Caco-2 (cell line): ENCODE data around the gene TBPL1. TPM values are rescaled to one million over a fixed set of nuclear protein-coding genes. Genes with fewer than 3 reads are reported as not detected.

ENCODE experiments used
- BruUV-seq: library from RNA; stranded (reverse); fragments of 400-500 nt; replicated peaks from 2 replicates; lab custom pipeline; 2021; lab: Mats Ljungman, UMichigan
- CTCF ChIA-PET: fragments of 300-600 bp; sonication (Branson Sonifier 250); formaldehyde crosslinking; loops from one replicate; lab custom pipeline; 2022; ENCODE audit warnings: antibody characterized with exemption; lab: Charles Lee
- POLR2A ChIA-PET: fragments of 300-600 bp; sonication (Branson Sonifier 250); formaldehyde crosslinking; loops from one replicate; lab custom pipeline; 2022; ENCODE audit warnings: antibody characterized with exemption; lab: Charles Lee
- DNase-seq, 2 experiments: peaks; one replicate each; pipeline versions ENCODE4 v3.0.0 to v3.0.0-alpha.2; 2020 to 2022
- H3K27me3 ChIP-seq: replicated peaks from 2 replicates; pipeline ENCODE4 v1.6.0; 2011; ENCODE audit warnings: low read length; ENCODE audit not compliant: control insufficient read depth, insufficient read depth
- H3K36me3 ChIP-seq: 2 replicates; pipeline ENCODE4 v1.5.1; 2011; ENCODE audit warnings: low read length; ENCODE audit not compliant: control insufficient read depth, insufficient read depth
- H3K4me1 ChIP-seq: fragments of 250-450 bp; sonication (Bioruptor Pico); 2 replicates; pipeline ENCODE4 v1.5.1; 2020; ENCODE audit warnings: mild to moderate bottlenecking
- H3K4me3 ChIP-seq: 2 replicates; pipeline ENCODE4 v1.5.1; 2011; ENCODE audit warnings: low read depth, mild to moderate bottlenecking, control low read depth, low read length
- H3K9me3 ChIP-seq: fragments of 250-450 bp; sonication (Bioruptor Pico); 2 replicates; pipeline ENCODE4 v1.5.1; 2020; ENCODE audit warnings: mild to moderate bottlenecking, moderate library complexity
- H3K27ac Mint-ChIP-seq: one replicate; pipeline ENCODE4 v1.8.0; 2022; ENCODE audit warnings: mixed read lengths; ENCODE audit not compliant: unreplicated experiment
- H3K27me3 Mint-ChIP-seq: one replicate; pipeline ENCODE4 v1.8.0; 2022; ENCODE audit warnings: mixed read lengths; ENCODE audit not compliant: insufficient read depth, unreplicated experiment
- H3K36me3 Mint-ChIP-seq: one replicate; pipeline ENCODE4 v1.8.0; 2022; ENCODE audit warnings: mild to moderate bottlenecking, mixed read lengths; ENCODE audit not compliant: insufficient read depth, unreplicated experiment
- H3K4me1 Mint-ChIP-seq: one replicate; pipeline ENCODE4 v1.8.0; 2022; ENCODE audit warnings: low read depth, mixed read lengths; ENCODE audit not compliant: unreplicated experiment
- H3K4me3 Mint-ChIP-seq: one replicate; pipeline ENCODE4 v1.8.0; 2022; ENCODE audit warnings: mild to moderate bottlenecking, moderate library complexity, mixed read lengths; ENCODE audit not compliant: unreplicated experiment
- H3K9me3 Mint-ChIP-seq: one replicate; pipeline ENCODE4 v1.8.0; 2022; ENCODE audit warnings: mixed read lengths; ENCODE audit not compliant: unreplicated experiment
- intact Hi-C: fragments of 100-400 bp; cut with micrococcal nuclease; formaldehyde crosslinking; loops from one replicate; pipeline ENCODE4 v1.10.0; 2022; ENCODE audit not compliant: unreplicated experiment
- total RNA-seq: library from RNA; stranded (reverse); gene quantifications from 2 replicates; pipeline ENCODE4 v1.2.3, GENCODE V29; 2022
- TF ChIP-seq, protein P1 (sequence below), 2 experiments: fragments of 200-600 bp in 1 of 2; IDR thresholded peaks; 1 replicate in 1 of 2; 2 replicates in 1 of 2; pipeline versions ENCODE4 v1.5.1 to v1.8.0; 2011 to 2022; ENCODE audit warnings: antibody characterized with exemption in 1 of 2, control low read depth in 1 of 2, inconsistent platforms in 1 of 2, low read depth in 1 of 2, low read length in 1 of 2, mild to moderate bottlenecking in 1 of 2, moderate library complexity in 1 of 2; ENCODE audit not compliant: insufficient read depth in 1 of 2, severe bottlenecking in 1 of 2, unreplicated experiment in 1 of 2

Gene TBPL1
- total RNA-seq, 1 experiment from 2014 or later = 19.3 TPM

DNA sequence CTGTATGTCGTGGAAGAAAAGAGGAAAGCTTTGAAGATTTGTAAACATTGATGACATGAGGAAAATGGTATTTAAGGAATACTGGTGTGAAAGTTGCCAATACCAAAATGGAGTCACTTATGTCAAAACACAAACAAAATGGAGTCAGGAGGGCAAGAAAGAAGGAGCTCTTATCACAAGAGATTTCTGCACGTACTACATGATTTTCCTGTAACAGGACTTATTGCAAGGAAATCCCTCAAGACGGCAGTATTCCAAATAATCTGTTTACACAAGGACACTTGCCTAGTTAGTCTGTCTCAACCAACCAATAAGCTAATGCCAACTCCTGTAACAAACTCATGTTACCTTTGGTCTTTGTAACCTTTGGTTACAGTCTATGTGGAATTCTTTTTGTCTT is 69.6 kb downstream of the TBPL1 start:
- Histone ChIP-seq H3K4me3 (no peak overlapping the region), H3K36me3 (no peaks in the 10 kb centered on the region), H3K27me3 (no peaks in the 10 kb centered on the region), H3K9me3 (no peaks in the 10 kb centered on the region), H3K4me1 (peaks cover 4% of the 10 kb centered on the region; the same call in 1 of the 2 replicates)
- H3K27me3 Mint-ChIP-seq = no peaks in the 10 kb centered on the region
- intact Hi-C loops = no loop called here
- CTCF ChIA-PET = no interaction called here
- H3K4me1 Mint-ChIP-seq = no peaks in the 10 kb centered on the region
- no peaks in the 10 kb centered on the region for H3K9me3 Mint-ChIP-seq
- POLR2A ChIA-PET = no interaction called here
- H3K4me3 Mint-ChIP-seq = no peak overlapping the region
- no peak overlapping the region for H3K27ac Mint-ChIP-seq
- no peak for DNase-seq
- no TSS peak for BruUV-seq
- H3K36me3 Mint-ChIP-seq = no peaks in the 10 kb centered on the region
- TF ChIP-seq, protein P1, sequence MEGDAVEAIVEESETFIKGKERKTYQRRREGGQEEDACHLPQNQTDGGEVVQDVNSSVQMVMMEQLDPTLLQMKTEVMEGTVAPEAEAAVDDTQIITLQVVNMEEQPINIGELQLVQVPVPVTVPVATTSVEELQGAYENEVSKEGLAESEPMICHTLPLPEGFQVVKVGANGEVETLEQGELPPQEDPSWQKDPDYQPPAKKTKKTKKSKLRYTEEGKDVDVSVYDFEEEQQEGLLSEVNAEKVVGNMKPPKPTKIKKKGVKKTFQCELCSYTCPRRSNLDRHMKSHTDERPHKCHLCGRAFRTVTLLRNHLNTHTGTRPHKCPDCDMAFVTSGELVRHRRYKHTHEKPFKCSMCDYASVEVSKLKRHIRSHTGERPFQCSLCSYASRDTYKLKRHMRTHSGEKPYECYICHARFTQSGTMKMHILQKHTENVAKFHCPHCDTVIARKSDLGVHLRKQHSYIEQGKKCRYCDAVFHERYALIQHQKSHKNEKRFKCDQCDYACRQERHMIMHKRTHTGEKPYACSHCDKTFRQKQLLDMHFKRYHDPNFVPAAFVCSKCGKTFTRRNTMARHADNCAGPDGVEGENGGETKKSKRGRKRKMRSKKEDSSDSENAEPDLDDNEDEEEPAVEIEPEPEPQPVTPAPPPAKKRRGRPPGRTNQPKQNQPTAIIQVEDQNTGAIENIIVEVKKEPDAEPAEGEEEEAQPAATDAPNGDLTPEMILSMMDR (IDR thresholded peaks at IDR 0.05; ENCODE audit: insufficient read depth in 1 of 2, low read depth in 1 of 2, low read length in 1 of 2, severe bottlenecking in 1 of 2, unreplicated experiment in 1 of 2) = no peak

DNA sequence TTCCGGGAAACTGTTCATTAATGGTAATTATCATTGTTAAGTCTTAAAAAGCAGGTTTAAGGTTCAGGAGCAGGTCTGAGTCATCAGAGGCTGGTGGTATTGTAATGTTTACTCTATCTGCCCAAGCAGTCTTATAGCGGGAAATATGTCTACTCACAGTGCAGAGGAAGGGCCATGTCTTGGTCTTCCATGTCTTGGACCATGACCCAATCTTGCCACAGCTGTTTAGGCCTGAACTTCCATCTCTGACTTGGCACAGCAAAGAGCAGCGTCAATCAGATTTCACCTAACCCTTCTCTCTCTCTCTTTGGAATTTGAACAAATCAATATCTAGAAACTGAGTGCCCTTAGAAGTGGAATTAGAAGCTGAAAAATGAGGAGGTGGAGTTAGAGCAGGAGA is 73.6 kb downstream of the TBPL1 start:
- no peaks in the 10 kb centered on the region for H3K36me3 Mint-ChIP-seq
- no peaks in the 10 kb centered on the region for H3K27me3 Mint-ChIP-seq
- no peaks in the 10 kb centered on the region for H3K36me3 ChIP-seq
- intact Hi-C loops = no loop called here
- ChIA-PET CTCF (no interaction called here), POLR2A (no interaction called here)
- H3K9me3 ChIP-seq = no peaks in the 10 kb centered on the region
- no peak overlapping the region for H3K4me3 ChIP-seq
- no peaks in the 10 kb centered on the region for H3K4me1 ChIP-seq
- no peak for DNase-seq
- H3K9me3 Mint-ChIP-seq = no peaks in the 10 kb centered on the region
- TF ChIP-seq, protein P1 (IDR thresholded peaks at IDR 0.05; ENCODE audit: insufficient read depth in 1 of 2, low read depth in 1 of 2, low read length in 1 of 2, severe bottlenecking in 1 of 2, unreplicated experiment in 1 of 2) = no peak
- no peak overlapping the region for H3K27ac Mint-ChIP-seq
- no peaks in the 10 kb centered on the region for H3K4me1 Mint-ChIP-seq
- no TSS peak for BruUV-seq
- no peaks in the 10 kb centered on the region for H3K27me3 ChIP-seq
- H3K4me3 Mint-ChIP-seq = no peak overlapping the region

DNA sequence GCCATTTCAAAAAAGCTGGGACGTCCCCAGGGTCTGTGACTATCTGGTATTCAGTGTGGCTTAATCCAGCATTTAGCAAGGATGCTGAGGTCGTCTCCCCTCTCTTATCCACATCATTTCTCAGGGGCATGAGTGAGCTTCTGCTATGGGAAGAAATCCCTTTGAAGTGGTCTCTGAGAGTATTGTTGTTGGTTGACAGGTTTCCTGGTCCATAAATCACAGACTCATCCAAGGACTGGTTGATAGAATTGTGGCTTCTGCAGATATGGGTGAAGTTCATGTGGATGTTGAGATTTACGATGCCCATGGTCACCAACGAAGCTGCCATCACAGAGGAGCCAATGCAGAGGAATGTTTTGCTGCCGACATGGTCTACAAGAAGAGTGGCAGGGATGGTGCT is 75.4 kb downstream of the TBPL1 start:
- Mint-ChIP-seq H3K4me3 (no peak overlapping the region), H3K9me3 (no peaks in the 10 kb centered on the region), H3K27ac (no peak overlapping the region), H3K36me3 (no peaks in the 10 kb centered on the region), H3K4me1 (no peaks in the 10 kb centered on the region), H3K27me3 (peaks cover 2% of the 10 kb centered on the region)
- Histone ChIP-seq H3K36me3 (no peaks in the 10 kb centered on the region), H3K4me3 (no peak overlapping the region), H3K4me1 (no peaks in the 10 kb centered on the region), H3K9me3 (no peaks in the 10 kb centered on the region), H3K27me3 (no peaks in the 10 kb centered on the region)
- TF ChIP-seq, protein P1 (IDR thresholded peaks at IDR 0.05; ENCODE audit: insufficient read depth in 1 of 2, low read depth in 1 of 2, low read length in 1 of 2, severe bottlenecking in 1 of 2, unreplicated experiment in 1 of 2) = no peak
- ChIA-PET CTCF (no interaction called here), POLR2A (no interaction called here)
- no peak for DNase-seq
- BruUV-seq = no TSS peak
- intact Hi-C loops = no loop called here
